ENCODE results near the gene IL32. TPM values are rescaled to one million over a fixed set of nuclear protein-coding genes. Genes with fewer than 3 reads are reported as not detected.

IL32 gene
- total and polyA plus RNA-seq, 12 donors, result 23.4 to 204 (median 47.0) TPM

- Histone ChIP-seq H3K36me3 (peaks cover 0 to 15% (median 0%) of the 10 kb centered on the region in 9 donors), H3K27ac (peak overlapping the region in 1 of 10 donors; percentile 31), H3K27me3 (no peaks in the 10 kb centered on the region), H3K4me3 (no peak overlapping the region), H3K4me1 (peaks cover 7 to 61% (median 22%) of the 10 kb centered on the region in 9 donors), H3K9me3 (no peaks in the 10 kb centered on the region)
- DNase-seq (no peak), ATAC-seq (no peak)
- TF ChIP-seq CTCF (IDR thresholded peaks at IDR 0.05), result no peak
- WGBS, 2 donors, result 85 to 87% methylated on average over 19 of the region's 19 CpGs
- intact Hi-C loops (cut with DNase I), result loop anchor here in 5 of 10 donors (5.0 to 10.0 kb wide), 6 partner anchors 41 to 111 kb away; partner anchors contain the start of genes ZNF205 (in 2 of the 5) and ZSCAN10 (in 1 of the 5)
Measured at GRCh38 chr16:3056336-3057180, 8.9 kb upstream of the IL32 start.

GRCh38 chr16:3057181-3058138 is 8.0 kb upstream of the IL32 start:
- 92% methylated on average over 22 of the region's 22 CpGs for WGBS, 2 donors
- Histone ChIP-seq H3K9me3 (no peaks in the 10 kb centered on the region), H3K4me1 (peaks cover 7 to 70% (median 22%) of the 10 kb centered on the region in 9 donors), H3K27me3 (no peaks in the 10 kb centered on the region), H3K36me3 (peaks cover 0 to 15% (median 0%) of the 10 kb centered on the region in 9 donors), H3K27ac (peak overlapping the region in 1 of 10 donors; percentile 97), H3K4me3 (peak overlapping the region in 7 of 10 donors; percentile 83 to 95 (median 93))
- no peak for TF ChIP-seq CTCF (IDR thresholded peaks at IDR 0.05)
- intact Hi-C loops (cut with DNase I), result loop anchor here in 8 of 10 donors (2.0 to 10.0 kb wide), 11 partner anchors 29 to 110 kb away; partner anchors contain the start of genes ZNF205 (in 2 of the 8) and ZSCAN10 (in 1 of the 8)
- ATAC-seq (no peak), DNase-seq (no peak)

- 11% methylated on average over 73 to 76 of the region's 77 CpGs for WGBS, 2 donors
- Histone ChIP-seq H3K9me3 (no peaks in the 10 kb centered on the region), H3K27ac (peak overlapping the region in 9 of 10 donors; percentile 78 to 97 (median 91)), H3K4me1 (peaks cover 7 to 71% (median 22%) of the 10 kb centered on the region in 9 donors), H3K27me3 (no peaks in the 10 kb centered on the region), H3K4me3 (peak overlapping the region; percentile 46 to 95 (median 86)), H3K36me3 (peaks cover 0 to 15% (median 0%) of the 10 kb centered on the region in 9 donors)
- peak; percentile 49 to 52 for DNase-seq
- TF ChIP-seq CTCF (IDR thresholded peaks at IDR 0.05), result no peak
- intact Hi-C loops (cut with DNase I), result loop anchor here in 9 of 10 donors (1.0 to 10.0 kb wide), 13 partner anchors 28 to 109 kb away; partner anchors contain the start of genes ZNF205 (in 2 of the 9) and ZSCAN10 (in 1 of the 9)
- peak; percentile 5 to 41 (median 22) for ATAC-seq
Measured at GRCh38 chr16:3058139-3059030, 7.1 kb upstream of the IL32 start.

All from heart right ventricle (tissue), 16 donors.